Mucosa of rectum (tissue), 2 donors: ENCODE results near the gene ATP8A1.
"Not testable (repeated sequence)": the region's sequence is repeated elsewhere in the genome, so short reads cannot be mapped to it uniquely, and the experiment has no call there.

Source experiments
- H3K27ac ChIP-seq, 2 donors: one replicate each; pipeline ENCODE4 v1.7.0; 2013; ENCODE audit warnings: inconsistent platforms in 2 of 2, low read depth in 2 of 2, low read length in 2 of 2
- H3K27me3 ChIP-seq, 2 donors: one replicate each; pipeline ENCODE4 v1.7.0; 2013; ENCODE audit warnings: low read length in 2 of 2; ENCODE audit not compliant: control insufficient read depth in 2 of 2, insufficient read depth in 2 of 2
- H3K36me3 ChIP-seq, 2 donors: one replicate each; pipeline ENCODE4 v1.7.0; 2013; ENCODE audit warnings: low read length in 2 of 2; ENCODE audit not compliant: control insufficient read depth in 2 of 2, insufficient read depth in 2 of 2
- H3K4me1 ChIP-seq, 2 donors: one replicate each; pipeline ENCODE4 v1.7.0; 2013; ENCODE audit warnings: low read length in 2 of 2, mild to moderate bottlenecking in 1 of 2; ENCODE audit not compliant: control insufficient read depth in 2 of 2, insufficient read depth in 2 of 2
- H3K4me3 ChIP-seq, 2 donors: one replicate each; pipeline ENCODE4 v1.7.0; 2013; ENCODE audit warnings: low read length in 2 of 2
- H3K9ac ChIP-seq, 2 donors: one replicate each; pipeline ENCODE4 v1.7.0; 2013; ENCODE audit warnings: low read length in 2 of 2, low read depth in 1 of 2, mild to moderate bottlenecking in 1 of 2
- H3K9me3 ChIP-seq, 2 donors: one replicate each; pipeline ENCODE4 v1.7.0; 2013; ENCODE audit warnings: low read length in 2 of 2; ENCODE audit not compliant: control insufficient read depth in 2 of 2
- donor health status: healthy.
- donor health status: Normal muscosa, but diverticular disease.

Gene ATP8A1

GRCh38 chr4:42656944-42657792 lies at the start of gene ATP8A1:
ATP8A1 (minus strand) TSS chr4:42657105; CDS start chr4:42656873, 232 bp downstream.
- peak within 1 kb of the TSS; percentile 80 to 88 for H3K9ac ChIP-seq
- H3K4me1 ChIP-seq, result peaks cover 21 to 30% of the 10 kb centered on the region in 2 donors

GRCh38 chr4:42706086-42706485 lies 49.2 kb upstream of the ATP8A1 start:
- Histone ChIP-seq H3K9ac (no peak overlapping the region), H3K27me3 (no peaks in the 10 kb centered on the region), H3K9me3 (no peaks in the 10 kb centered on the region), H3K36me3 (no peaks in the 10 kb centered on the region), H3K27ac (no peak overlapping the region), H3K4me1 (no peaks in the 10 kb centered on the region), H3K4me3 (no peak overlapping the region)

More at GRCh38 chr4:42656944-42657792, at the start of gene ATP8A1:
- no peaks in the 10 kb centered on the region for H3K9me3 ChIP-seq
- H3K27ac ChIP-seq, result peak within 1 kb of the TSS; percentile 95 to 96
- H3K4me3 ChIP-seq, result peak within 1 kb of the TSS; percentile 90
- no peaks in the 10 kb centered on the region for H3K27me3 ChIP-seq
- no peaks in the 10 kb centered on the region for H3K36me3 ChIP-seq

- Histone ChIP-seq H3K27me3 (no peaks in the 10 kb centered on the region), H3K4me1 (no peaks in the 10 kb centered on the region), H3K9me3 (no peaks in the 10 kb centered on the region), H3K4me3 (no peak overlapping the region), H3K9ac (no peak overlapping the region), H3K36me3 (no peaks in the 10 kb centered on the region), H3K27ac (no peak overlapping the region)
Observed at GRCh38 chr4:42703813-42704212, 46.9 kb upstream of the ATP8A1 start.

- H3K27me3 ChIP-seq, result no peaks in the 10 kb centered on the region
- H3K9ac ChIP-seq, result no peak overlapping the region
- no peak overlapping the region for H3K27ac ChIP-seq
- no peak overlapping the region for H3K4me3 ChIP-seq
- no peaks in the 10 kb centered on the region for H3K9me3 ChIP-seq
- H3K4me1 ChIP-seq, result no peaks in the 10 kb centered on the region
- H3K36me3 ChIP-seq, result no peaks in the 10 kb centered on the region
Observed at GRCh38 chr4:42702895-42703294, 46.0 kb upstream of the ATP8A1 start.

- H3K4me1 ChIP-seq, H3K27me3 ChIP-seq, H3K4me3 ChIP-seq, H3K36me3 ChIP-seq, H3K27ac ChIP-seq, H3K9me3 ChIP-seq, H3K9ac ChIP-seq: not testable (repeated sequence)
Observed at GRCh38 chr4:42701780-42702179, 44.9 kb upstream of the ATP8A1 start.

- Histone ChIP-seq H3K4me1 (no peaks in the 10 kb centered on the region), H3K9me3 (no peaks in the 10 kb centered on the region), H3K4me3 (no peak overlapping the region), H3K9ac (no peak overlapping the region), H3K27ac (no peak overlapping the region), H3K27me3 (no peaks in the 10 kb centered on the region), H3K36me3 (no peaks in the 10 kb centered on the region)
Observed at GRCh38 chr4:42690537-42690936, 33.6 kb upstream of the ATP8A1 start.

GRCh38 chr4:42683393-42683792 lies 26.5 kb upstream of the ATP8A1 start:
- Histone ChIP-seq H3K9me3 (no peaks in the 10 kb centered on the region), H3K4me1 (no peaks in the 10 kb centered on the region), H3K4me3 (no peak overlapping the region), H3K9ac (no peak overlapping the region), H3K36me3 (no peaks in the 10 kb centered on the region), H3K27ac (no peak overlapping the region), H3K27me3 (no peaks in the 10 kb centered on the region)

- no peak overlapping the region for H3K9ac ChIP-seq
- H3K36me3 ChIP-seq, result no peaks in the 10 kb centered on the region
- no peaks in the 10 kb centered on the region for H3K27me3 ChIP-seq
- H3K4me1 ChIP-seq, result no peaks in the 10 kb centered on the region
- no peak overlapping the region for H3K4me3 ChIP-seq
- H3K9me3 ChIP-seq, result no peaks in the 10 kb centered on the region
- H3K27ac ChIP-seq, result no peak overlapping the region
Observed at GRCh38 chr4:42678512-42678911, 21.6 kb upstream of the ATP8A1 start.

GRCh38 chr4:42676066-42676951 lies 19.4 kb upstream of the ATP8A1 start:
- Histone ChIP-seq H3K9ac (no peak overlapping the region), H3K4me1 (no peaks in the 10 kb centered on the region), H3K36me3 (no peaks in the 10 kb centered on the region), H3K4me3 (no peak overlapping the region), H3K27ac (no peak overlapping the region), H3K9me3 (no peaks in the 10 kb centered on the region), H3K27me3 (peaks cover 0 to 2% of the 10 kb centered on the region in 2 donors)

GRCh38 chr4:42673082-42673425 lies 16.1 kb upstream of the ATP8A1 start:
- H3K9ac ChIP-seq, result no peak overlapping the region
- peaks cover 0 to 2% of the 10 kb centered on the region in 2 donors for H3K27me3 ChIP-seq
- H3K4me3 ChIP-seq, result no peak overlapping the region
- H3K4me1 ChIP-seq, result no peaks in the 10 kb centered on the region
- no peak overlapping the region for H3K27ac ChIP-seq
- H3K9me3 ChIP-seq, result no peaks in the 10 kb centered on the region
- no peaks in the 10 kb centered on the region for H3K36me3 ChIP-seq
